Fibroblast of lung (primary cell): Measurements from ENCODE around the gene PDZD2.

Experiments used
- EZH2 ChIP-seq: IDR thresholded peaks from 2 replicates; pipeline ENCODE4 v1.5.1; 2012; ENCODE audit warnings: low read length, control low read depth, mild to moderate bottlenecking; ENCODE audit errors: missing control alignments
- TF ChIP-seq, protein P1 (sequence below), 2 donors: IDR thresholded peaks in 1 of 2; conservative IDR thresholded peaks in 1 of 2; 1 replicate in 1 of 2; 2 replicates in 1 of 2; pipeline ENCODE4 v1.5.1; 2011 to 2012; ENCODE audit warnings: low read length in 2 of 2, control low read depth in 1 of 2, inconsistent platforms in 1 of 2, low read depth in 1 of 2, mild to moderate bottlenecking in 1 of 2

DNA sequence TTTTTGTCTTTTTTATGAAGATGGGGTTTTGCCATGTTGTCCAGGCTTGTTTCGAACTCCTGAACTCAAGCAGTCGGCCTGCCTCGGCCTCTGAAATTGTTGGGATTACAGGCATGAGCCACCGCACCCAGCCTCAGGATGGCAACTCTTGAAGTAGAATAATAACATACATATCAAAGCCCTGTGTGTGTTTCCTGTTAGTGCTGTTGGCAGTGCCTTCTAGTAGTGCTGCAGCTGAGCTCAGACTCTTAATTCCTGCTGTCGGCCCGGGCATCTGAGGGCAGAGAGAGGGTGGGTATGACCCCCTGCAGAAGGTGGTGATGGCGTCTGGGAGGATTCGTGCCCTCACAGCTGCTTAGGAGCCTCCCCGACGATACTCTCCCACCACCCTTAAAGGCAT, 227.2 kb downstream of the PDZD2 start:
- TF ChIP-seq, protein P1, sequence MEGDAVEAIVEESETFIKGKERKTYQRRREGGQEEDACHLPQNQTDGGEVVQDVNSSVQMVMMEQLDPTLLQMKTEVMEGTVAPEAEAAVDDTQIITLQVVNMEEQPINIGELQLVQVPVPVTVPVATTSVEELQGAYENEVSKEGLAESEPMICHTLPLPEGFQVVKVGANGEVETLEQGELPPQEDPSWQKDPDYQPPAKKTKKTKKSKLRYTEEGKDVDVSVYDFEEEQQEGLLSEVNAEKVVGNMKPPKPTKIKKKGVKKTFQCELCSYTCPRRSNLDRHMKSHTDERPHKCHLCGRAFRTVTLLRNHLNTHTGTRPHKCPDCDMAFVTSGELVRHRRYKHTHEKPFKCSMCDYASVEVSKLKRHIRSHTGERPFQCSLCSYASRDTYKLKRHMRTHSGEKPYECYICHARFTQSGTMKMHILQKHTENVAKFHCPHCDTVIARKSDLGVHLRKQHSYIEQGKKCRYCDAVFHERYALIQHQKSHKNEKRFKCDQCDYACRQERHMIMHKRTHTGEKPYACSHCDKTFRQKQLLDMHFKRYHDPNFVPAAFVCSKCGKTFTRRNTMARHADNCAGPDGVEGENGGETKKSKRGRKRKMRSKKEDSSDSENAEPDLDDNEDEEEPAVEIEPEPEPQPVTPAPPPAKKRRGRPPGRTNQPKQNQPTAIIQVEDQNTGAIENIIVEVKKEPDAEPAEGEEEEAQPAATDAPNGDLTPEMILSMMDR (conservative IDR thresholded peaks at IDR 0.05 in 1 of 2, IDR thresholded peaks at IDR 0.05 in 1 of 2; ENCODE audit: low read depth in 1 of 2, low read length in 2 of 2), result no peak
- no peak for TF ChIP-seq EZH2
